ENCODE measurements around the gene ARHGEF38. TPM values are rescaled to one million over a fixed set of nuclear protein-coding genes. Genes with fewer than 3 reads are reported as not detected.

The ARHGEF38 gene
- total RNA-seq, 4 donors from 2014 or later, result 0.26 to 3.7 TPM; not detected in 2

DNA sequence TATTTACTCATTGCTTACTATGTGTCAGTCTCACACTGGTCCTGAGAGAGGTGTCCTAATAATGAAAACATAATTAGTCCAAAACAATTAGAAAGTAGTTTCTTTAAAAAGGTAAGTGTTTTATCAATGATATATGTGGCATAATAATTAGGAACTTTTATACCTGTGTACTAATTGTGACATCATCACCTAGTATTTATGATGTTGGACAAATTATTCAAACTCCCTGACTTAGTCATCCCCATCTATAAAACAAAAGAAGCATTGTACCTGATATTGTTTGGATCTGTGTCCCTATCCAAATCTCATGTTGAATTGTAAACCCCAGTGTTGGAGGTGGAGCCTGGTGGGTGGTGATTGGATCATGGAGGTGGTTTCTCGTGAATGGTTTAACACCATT lies 15.8 kb upstream of the ARHGEF38 start:
- H3K27me3 ChIP-seq, result no peaks in the 10 kb centered on the region
- TF ChIP-seq POLR2A (IDR thresholded peaks at IDR 0.05), result no peak
- TF ChIP-seq, protein P1, sequence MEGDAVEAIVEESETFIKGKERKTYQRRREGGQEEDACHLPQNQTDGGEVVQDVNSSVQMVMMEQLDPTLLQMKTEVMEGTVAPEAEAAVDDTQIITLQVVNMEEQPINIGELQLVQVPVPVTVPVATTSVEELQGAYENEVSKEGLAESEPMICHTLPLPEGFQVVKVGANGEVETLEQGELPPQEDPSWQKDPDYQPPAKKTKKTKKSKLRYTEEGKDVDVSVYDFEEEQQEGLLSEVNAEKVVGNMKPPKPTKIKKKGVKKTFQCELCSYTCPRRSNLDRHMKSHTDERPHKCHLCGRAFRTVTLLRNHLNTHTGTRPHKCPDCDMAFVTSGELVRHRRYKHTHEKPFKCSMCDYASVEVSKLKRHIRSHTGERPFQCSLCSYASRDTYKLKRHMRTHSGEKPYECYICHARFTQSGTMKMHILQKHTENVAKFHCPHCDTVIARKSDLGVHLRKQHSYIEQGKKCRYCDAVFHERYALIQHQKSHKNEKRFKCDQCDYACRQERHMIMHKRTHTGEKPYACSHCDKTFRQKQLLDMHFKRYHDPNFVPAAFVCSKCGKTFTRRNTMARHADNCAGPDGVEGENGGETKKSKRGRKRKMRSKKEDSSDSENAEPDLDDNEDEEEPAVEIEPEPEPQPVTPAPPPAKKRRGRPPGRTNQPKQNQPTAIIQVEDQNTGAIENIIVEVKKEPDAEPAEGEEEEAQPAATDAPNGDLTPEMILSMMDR (IDR thresholded peaks at IDR 0.05), result no peak

GRCh38 chr4:105541420-105541819 lies 11.0 kb upstream of the ARHGEF38 start:
- H3K27me3 ChIP-seq, result no peaks in the 10 kb centered on the region
- no peak overlapping the region for H3K4me3 ChIP-seq
- no peak for DNase-seq
- H3K27ac ChIP-seq, result no peak overlapping the region
- H3K9me3 ChIP-seq, result no peaks in the 10 kb centered on the region
- TF ChIP-seq, protein P1 (IDR thresholded peaks at IDR 0.05), result no peak
- TF ChIP-seq POLR2A (IDR thresholded peaks at IDR 0.05), result no peak
- no peaks in the 10 kb centered on the region for H3K4me1 ChIP-seq
- H3K36me3 ChIP-seq, result no peaks in the 10 kb centered on the region
- intact Hi-C loops (cut with DNase I; ENCODE audit: low total_unique reads), result no loop called here

More for the DNA sequence above, 15.8 kb upstream of the ARHGEF38 start:
- DNase-seq, result no peak
- Histone ChIP-seq H3K4me3 (no peak overlapping the region), H3K36me3 (no peaks in the 10 kb centered on the region), H3K27ac (no peak overlapping the region), H3K9me3 (no peaks in the 10 kb centered on the region), H3K4me1 (no peaks in the 10 kb centered on the region)
- intact Hi-C loops (cut with DNase I; ENCODE audit: low total_unique reads), result no loop called here

GRCh38 chr4:105542039-105542438 lies 10.4 kb upstream of the ARHGEF38 start:
- Histone ChIP-seq H3K27ac (no peak overlapping the region), H3K4me3 (no peak overlapping the region), H3K4me1 (no peaks in the 10 kb centered on the region), H3K27me3 (no peaks in the 10 kb centered on the region), H3K9me3 (no peaks in the 10 kb centered on the region), H3K36me3 (no peaks in the 10 kb centered on the region)
- no peak for DNase-seq
- intact Hi-C loops (cut with DNase I; ENCODE audit: low total_unique reads), result no loop called here
- TF ChIP-seq, protein P1 (IDR thresholded peaks at IDR 0.05), result no peak
- TF ChIP-seq POLR2A (IDR thresholded peaks at IDR 0.05), result no peak

- H3K4me3 ChIP-seq, result no peak overlapping the region
- no peak overlapping the region for H3K27ac ChIP-seq
- no peaks in the 10 kb centered on the region for H3K27me3 ChIP-seq
- H3K4me1 ChIP-seq, result no peaks in the 10 kb centered on the region
- DNase-seq, result no peak
- H3K36me3 ChIP-seq, result no peaks in the 10 kb centered on the region
- intact Hi-C loops (cut with DNase I; ENCODE audit: low total_unique reads), result no loop called here
- no peaks in the 10 kb centered on the region for H3K9me3 ChIP-seq
- TF ChIP-seq, protein P1 (IDR thresholded peaks at IDR 0.05), result no peak
- no peak for TF ChIP-seq POLR2A (IDR thresholded peaks at IDR 0.05)
Measured at GRCh38 chr4:105543346-105543745, 9.1 kb upstream of the ARHGEF38 start.

DNA sequence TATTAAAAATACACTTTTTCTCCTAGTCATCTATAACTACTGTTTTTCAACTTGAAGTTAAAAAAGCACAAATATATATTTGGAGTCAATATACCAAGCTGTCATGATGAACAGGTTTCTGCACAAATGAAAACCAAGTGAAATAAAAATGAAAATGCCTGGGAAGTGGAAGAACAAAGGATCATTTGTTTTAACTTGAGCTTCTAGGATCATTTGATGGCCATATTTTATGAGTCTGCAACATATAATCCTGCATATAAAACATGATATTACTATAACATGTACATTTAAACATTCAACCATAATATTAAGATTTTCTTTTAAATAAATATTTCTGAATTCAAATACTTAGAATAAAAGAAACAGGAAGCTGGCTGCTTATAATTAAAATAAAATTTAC lies 8.5 kb upstream of the ARHGEF38 start:
- H3K27me3 ChIP-seq, result no peaks in the 10 kb centered on the region
- H3K4me3 ChIP-seq, result no peak overlapping the region
- H3K4me1 ChIP-seq, result no peaks in the 10 kb centered on the region
- no peaks in the 10 kb centered on the region for H3K9me3 ChIP-seq
- H3K27ac ChIP-seq, result no peak overlapping the region
- no peaks in the 10 kb centered on the region for H3K36me3 ChIP-seq
- DNase-seq, result no peak
- intact Hi-C loops (cut with DNase I; ENCODE audit: low total_unique reads), result no loop called here
- TF ChIP-seq POLR2A (IDR thresholded peaks at IDR 0.05), result no peak
- TF ChIP-seq, protein P1 (IDR thresholded peaks at IDR 0.05), result no peak

All from uterus (tissue), 4 donors.